ENCODE data around the gene BSN. TPM values are rescaled to one million over a fixed set of nuclear protein-coding genes. Genes with fewer than 3 reads are reported as not detected.

BSN gene
- total and polyA plus RNA-seq, 2 of the 4 experiments (the other 2 are of a cell fraction): under 0.01 to 0.03 TPM

GRCh38 chr3:49718858-49719213 is 164.6 kb downstream of the BSN start:
- H3K27ac ChIP-seq (ENCODE audit: insufficient read depth, low read length): no peak overlapping the region
- ChIA-PET CTCF (interaction anchor here (1.0 to 3.3 kb wide), 3 partner anchors 121 to 187 kb away, joined by 3 to 9 read pairs (median 3); no protein-coding TSS in a partner anchor), POLR2A (ENCODE audit: unreplicated experiment) (interaction anchor here (0.8 kb wide), 1 partner anchor 41 kb away, joined by 5 read pairs; no protein-coding TSS in a partner anchor)
- H3K9me1 ChIP-seq (ENCODE audit: insufficient read depth, low read length): peaks cover 5% of the 10 kb centered on the region; the same call in 1 of the 2 replicates
- no TSS peak for BruUV-seq (replicated peaks)
- no peak overlapping the region for H3K23ac ChIP-seq (ENCODE audit: low read depth, low read length)
- peak overlapping the region; percentile 69 for H3K4me3 ChIP-seq (ENCODE audit: insufficient read depth, low read depth, low read length)
- H2BK20ac ChIP-seq (ENCODE audit: low read depth, low read length): no peak overlapping the region
- no peak overlapping the region for H4K91ac ChIP-seq (ENCODE audit: insufficient read depth, low read depth, low read length)
- DNase-seq (no peak), ATAC-seq (ENCODE audit: low read depth) (no peak)
- no peak overlapping the region for H3K4ac ChIP-seq (ENCODE audit: low read depth, low read length)
- no peak overlapping the region for H2BK120ac ChIP-seq (ENCODE audit: low read depth, low read length)
- no peaks in the 10 kb centered on the region for H3K27me3 ChIP-seq (ENCODE audit: control insufficient read depth, insufficient read depth, low read length)
- TF ChIP-seq MAZ (IDR thresholded peaks at IDR 0.05; ENCODE audit: borderline replicate concordance, low read depth, low read length) (no peak), RAD21 (IDR thresholded peaks at IDR 0.05; ENCODE audit: low read length) (no peak), CHD1 (IDR thresholded peaks at IDR 0.05; ENCODE audit: low read depth, low read length) (no peak), USF2 (IDR thresholded peaks at IDR 0.05; ENCODE audit: low read depth, low read length) (no peak), CEBPB (IDR thresholded peaks at IDR 0.05; ENCODE audit: low read depth, low read length) (no peak), POLR2A (IDR thresholded peaks at IDR 0.05; ENCODE audit: low read depth, low read length) (no peak), RFX5 (IDR thresholded peaks at IDR 0.05; ENCODE audit: low read depth, low read length) (no peak), RCOR1 (IDR thresholded peaks at IDR 0.05; ENCODE audit: insufficient replicate concordance, low read length) (no peak), SMC3 (IDR thresholded peaks at IDR 0.05; ENCODE audit: low read depth, low read length) (no peak)
- H2BK15ac ChIP-seq (ENCODE audit: low read depth, low read length): no peak overlapping the region
- in situ Hi-C loops (cut with MboI; ENCODE audit: low sequenced_read_pairs): no loop called here
- peaks cover 31% of the 10 kb centered on the region for H3K36me3 ChIP-seq (ENCODE audit: control insufficient read depth, insufficient read depth, low read length)
- H4K5ac ChIP-seq (ENCODE audit: low read depth, low read length): no peak overlapping the region
- peaks cover 13% of the 10 kb centered on the region for H3K4me1 ChIP-seq (ENCODE audit: control insufficient read depth, insufficient read depth, low read length)
- H2BK5ac ChIP-seq (ENCODE audit: low read depth, low read length, poor library complexity, severe bottlenecking): no peak overlapping the region
- H3K9me3 ChIP-seq (ENCODE audit: control insufficient read depth, insufficient read depth, low read length): no peaks in the 10 kb centered on the region
- peak overlapping the region; percentile 95 for H2AFZ ChIP-seq (replicated peaks; ENCODE audit: low read length, poor library complexity)
- intact Hi-C loops (cut with micrococcal nuclease): loop anchor here (1.0 kb wide), 1 partner anchor 120 kb away; no protein-coding TSS in a partner anchor
- no peak overlapping the region for H3K56ac ChIP-seq (ENCODE audit: extremely low read depth, insufficient read depth, low read length)
- 22% methylated on average over 32 of the region's 33 CpGs; no CpG with 5 or more reads in 1 of the 2 experiments for WGBS, 2 experiments (ENCODE audit: extremely low coverage in 2 of 2, insufficient read length in 1 of 2)
- H3K18ac ChIP-seq (ENCODE audit: low read depth, low read length): no peak overlapping the region
- H4K8ac ChIP-seq (ENCODE audit: low read depth in 2 of 2, low read length in 2 of 2): no peak overlapping the region
- dilution Hi-C loops (cut with HindIII; ENCODE audit: low sequenced_read_pairs, unreplicated experiment): no loop called here
- 0 out of 2 replicates have a peak overlapping the region, but pooled peaks have one; percentile 65 for H3K9ac ChIP-seq (ENCODE audit: low read depth, low read length)
- H3K4me2 ChIP-seq (ENCODE audit: low read depth, low read length): peak overlapping the region; percentile 98
- peaks cover 31% of the 10 kb centered on the region for H4K20me1 ChIP-seq (ENCODE audit: insufficient read depth, low read length)
- H2AK9ac ChIP-seq (replicated peaks; ENCODE audit: low read depth, low read length, poor library complexity): peak overlapping the region; percentile 91
- peak overlapping the region; percentile 46; the same call in 1 of the 2 replicates for H2AK5ac ChIP-seq (ENCODE audit: low read depth, low read length)
- H3K79me1 ChIP-seq (ENCODE audit: low read depth in 1 of 2, low read length in 2 of 2): peaks cover 15 to 38% of the 10 kb centered on the region in 2 experiments; a peak in 3 of 4 replicates
- no peak overlapping the region for H3K14ac ChIP-seq (replicated peaks; ENCODE audit: low read depth, low read length)

Data from IMR-90 (cell line).